ENCODE measurements around the gene CEP83.

The CEP83 gene

GRCh38 chr12:94297876-94298505 is 161.7 kb downstream of the CEP83 start:
- no peak for DNase-seq

DNA sequence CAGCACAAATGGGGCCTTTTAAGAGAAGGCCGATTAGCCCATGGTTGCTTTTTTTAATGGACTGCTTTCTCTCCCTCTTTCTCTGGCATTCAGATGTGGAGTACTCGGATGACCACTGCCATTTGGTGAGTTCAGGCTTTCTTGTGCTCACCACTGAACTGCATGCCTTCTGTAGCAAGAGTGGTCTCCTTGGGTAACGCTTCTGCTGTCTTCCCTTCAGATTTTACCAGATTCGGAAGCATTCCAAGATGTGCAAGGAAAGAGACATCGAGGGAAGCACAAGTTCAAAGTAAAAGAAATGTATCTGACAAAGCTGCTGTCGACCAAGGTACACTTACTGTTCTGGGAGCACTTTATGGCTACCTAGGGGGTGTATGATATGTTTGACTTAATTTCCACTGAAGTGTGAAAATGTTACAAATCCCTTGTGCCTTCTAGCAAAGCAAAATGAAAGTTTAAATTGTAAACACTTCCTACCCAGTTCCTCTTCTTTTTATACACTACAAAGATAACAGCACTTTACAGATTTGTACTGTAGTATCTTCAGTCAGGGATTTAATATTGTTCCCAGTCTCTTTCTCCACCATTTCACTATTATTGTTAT is 162.5 kb downstream of the CEP83 start:
- DNase-seq: no peak

DNA sequence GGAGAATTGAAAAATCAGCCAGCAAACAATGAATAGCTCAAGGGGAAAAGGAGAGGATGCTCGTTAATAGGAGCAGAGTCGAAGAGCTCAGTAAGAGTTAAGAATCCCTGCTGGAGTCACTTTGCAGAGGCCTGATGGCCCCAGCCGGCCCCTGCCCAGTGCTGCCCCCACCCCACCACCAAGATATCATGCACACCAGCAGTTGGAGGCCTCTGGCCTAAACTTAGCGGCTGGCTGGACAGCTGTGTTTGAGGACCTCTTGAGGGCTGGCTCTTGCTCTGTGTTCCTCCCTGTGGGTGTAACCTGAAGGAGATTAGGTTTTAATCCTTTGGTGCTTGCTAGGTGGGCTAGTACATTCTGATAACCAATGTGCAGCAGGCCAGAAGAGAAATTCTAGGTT is 169.3 kb downstream of the CEP83 start:
- no peak for DNase-seq

- DNase-seq: no peak
These were observed 170.0 kb downstream of the CEP83 start for GRCh38 chr12:94289461-94290312.

DNA sequence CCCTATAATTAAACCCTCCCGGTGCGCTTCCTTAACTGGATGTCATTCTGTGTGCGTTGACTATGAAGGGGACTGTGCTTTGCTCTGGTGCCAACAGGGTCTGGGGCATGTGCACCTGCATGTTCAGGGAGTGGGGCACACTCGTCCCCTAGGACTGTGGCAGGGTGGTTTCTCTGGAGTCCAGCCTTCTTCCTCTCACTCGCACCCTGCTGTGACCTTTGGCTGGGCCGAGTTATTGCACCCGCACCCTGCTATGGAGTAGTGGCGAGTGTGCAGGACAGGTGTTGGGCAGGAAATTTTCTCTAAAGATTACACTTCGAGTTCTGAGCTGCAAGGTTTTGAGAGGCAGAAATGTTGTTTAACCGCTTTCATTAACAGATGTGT is 172.4 kb downstream of the CEP83 start:
- DNase-seq: no peak

- DNase-seq: no peak
These were observed 173.0 kb downstream of the CEP83 start for GRCh38 chr12:94286583-94287244.

- DNase-seq: no peak
These were observed 173.6 kb downstream of the CEP83 start for GRCh38 chr12:94285943-94286582.

DNA sequence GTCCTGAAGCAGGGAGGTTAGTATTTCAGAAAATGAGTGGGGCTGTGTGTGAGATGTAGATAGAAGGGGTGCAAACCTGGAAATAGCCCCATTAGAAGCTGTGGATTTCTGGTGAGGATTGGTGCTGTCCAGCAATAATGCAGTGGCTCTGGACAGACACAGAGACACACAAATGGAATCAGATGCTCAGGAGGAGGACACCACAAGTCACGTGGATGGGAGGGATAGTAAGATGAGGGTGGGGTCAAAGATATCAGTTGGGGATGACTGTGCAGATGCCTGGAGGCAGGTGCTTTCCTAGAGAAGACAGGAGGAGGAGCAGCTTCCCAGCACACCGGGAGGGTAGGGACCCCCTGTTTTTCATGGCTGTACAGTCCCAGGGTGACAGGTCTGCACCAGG is 174.8 kb downstream of the CEP83 start:
- no peak for DNase-seq

- DNase-seq: no peak
These were observed 175.6 kb downstream of the CEP83 start for GRCh38 chr12:94284046-94284445.

DNA sequence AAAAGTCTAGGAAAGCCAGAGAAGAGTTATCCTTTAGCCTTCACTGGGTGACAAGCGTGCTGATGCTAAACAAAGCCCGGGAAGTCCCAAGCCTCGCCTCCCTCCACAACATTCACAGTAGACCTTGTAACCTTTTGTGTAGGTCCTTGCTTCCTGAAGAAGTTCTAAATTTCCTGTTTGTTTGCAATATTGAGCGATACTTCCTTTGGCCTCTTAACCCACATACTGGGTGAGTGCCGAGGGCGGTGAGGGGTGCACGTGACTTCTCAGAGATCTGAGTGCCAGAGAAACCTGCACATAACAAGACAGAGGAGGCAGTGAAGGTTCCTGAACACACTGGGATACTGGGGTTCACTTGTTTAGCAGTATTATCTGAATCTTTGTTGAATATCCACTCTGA is 177.0 kb downstream of the CEP83 start:
- no peak for DNase-seq

GRCh38 chr12:94280063-94280462 is 179.6 kb downstream of the CEP83 start:
- no peak for DNase-seq

- no peak for DNase-seq
These were observed 182.2 kb downstream of the CEP83 start for GRCh38 chr12:94277426-94278000.

GRCh38 chr12:94276725-94277124 is 182.9 kb downstream of the CEP83 start:
- DNase-seq: no peak

GRCh38 chr12:94273272-94273671 is 186.4 kb downstream of the CEP83 start:
- DNase-seq: no peak

GRCh38 chr12:94272280-94272679 is 187.4 kb downstream of the CEP83 start:
- no peak for DNase-seq

DNA sequence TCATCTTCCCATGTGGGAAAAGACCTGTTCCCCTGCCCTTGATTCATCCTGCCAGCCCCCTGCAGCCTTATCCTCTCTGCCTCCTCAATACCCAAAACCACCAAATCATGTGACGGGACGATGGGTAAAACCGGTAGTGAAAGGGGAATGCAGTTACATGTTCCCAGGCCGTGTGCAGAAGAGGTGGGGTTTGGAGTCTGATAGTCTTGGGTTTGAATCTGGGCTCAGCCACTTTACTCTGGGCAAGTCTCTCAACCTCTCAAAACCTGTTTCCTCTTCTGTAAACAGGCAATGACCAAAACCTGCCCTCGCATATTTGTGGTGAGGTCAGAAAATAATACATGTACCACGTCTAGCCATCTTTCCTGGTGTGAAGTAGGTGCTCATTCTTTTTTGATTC is 188.3 kb downstream of the CEP83 start:
- DNase-seq: no peak

DNA sequence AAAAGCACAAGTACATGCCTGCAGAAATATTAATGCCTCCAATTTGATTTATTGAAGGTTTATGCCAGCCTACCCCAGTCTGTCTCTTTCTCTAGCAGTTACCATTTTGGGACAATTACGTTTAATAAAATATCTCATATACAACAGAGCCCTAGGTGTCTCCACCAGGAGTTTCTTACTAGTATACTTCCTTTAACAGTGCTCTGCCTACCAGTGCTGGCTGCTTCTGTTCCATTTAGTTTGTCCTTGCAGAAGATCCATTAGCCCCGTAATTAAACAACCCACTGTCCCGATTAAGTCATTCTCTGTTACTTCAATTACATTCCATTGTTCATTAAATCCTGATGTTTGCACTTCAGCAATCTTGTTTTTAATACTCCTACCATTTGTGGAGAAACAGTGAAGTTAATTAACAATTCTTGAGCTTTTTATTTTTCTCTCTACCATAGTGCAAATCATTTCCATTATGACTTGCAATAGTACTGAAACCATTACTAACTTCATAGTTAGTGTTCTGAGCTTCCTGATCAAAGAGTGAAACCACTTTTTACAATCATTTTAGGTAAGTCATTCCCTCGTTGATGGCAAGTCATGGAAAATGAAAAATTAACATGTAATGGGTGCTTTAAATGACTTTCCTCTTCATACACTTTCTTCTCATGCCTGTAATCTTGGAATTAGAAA is 190.2 kb downstream of the CEP83 start:
- DNase-seq: no peak

DNA sequence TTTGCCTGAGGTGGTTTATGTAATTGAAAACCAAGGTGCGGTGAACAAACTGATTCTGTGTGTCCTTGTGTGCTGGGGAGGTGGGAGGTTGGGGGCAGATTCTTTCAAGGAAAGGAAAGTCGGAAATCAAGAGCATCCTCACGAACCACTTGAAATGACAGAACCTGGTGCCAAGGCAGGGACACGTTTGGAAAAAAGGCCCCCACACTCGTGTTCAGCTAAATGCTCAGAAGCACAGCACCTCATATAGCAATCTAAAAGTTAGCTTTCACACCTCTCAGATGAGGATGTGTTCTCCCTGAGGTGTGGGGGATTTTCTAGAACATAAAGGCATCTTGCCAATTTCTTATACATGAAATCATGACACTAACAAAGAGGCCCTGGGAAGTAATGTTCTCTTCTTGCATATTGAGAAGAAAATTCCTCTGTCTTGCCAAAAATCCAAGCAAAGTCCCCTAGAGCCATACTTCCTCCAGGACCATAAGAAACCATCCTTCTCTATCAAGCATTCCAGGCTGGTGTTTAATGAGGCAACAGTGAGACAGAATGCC is 191.7 kb downstream of the CEP83 start:
- DNase-seq: no peak

GRCh38 chr12:94267537-94267872 is 192.2 kb downstream of the CEP83 start:
- no peak for DNase-seq

DNA sequence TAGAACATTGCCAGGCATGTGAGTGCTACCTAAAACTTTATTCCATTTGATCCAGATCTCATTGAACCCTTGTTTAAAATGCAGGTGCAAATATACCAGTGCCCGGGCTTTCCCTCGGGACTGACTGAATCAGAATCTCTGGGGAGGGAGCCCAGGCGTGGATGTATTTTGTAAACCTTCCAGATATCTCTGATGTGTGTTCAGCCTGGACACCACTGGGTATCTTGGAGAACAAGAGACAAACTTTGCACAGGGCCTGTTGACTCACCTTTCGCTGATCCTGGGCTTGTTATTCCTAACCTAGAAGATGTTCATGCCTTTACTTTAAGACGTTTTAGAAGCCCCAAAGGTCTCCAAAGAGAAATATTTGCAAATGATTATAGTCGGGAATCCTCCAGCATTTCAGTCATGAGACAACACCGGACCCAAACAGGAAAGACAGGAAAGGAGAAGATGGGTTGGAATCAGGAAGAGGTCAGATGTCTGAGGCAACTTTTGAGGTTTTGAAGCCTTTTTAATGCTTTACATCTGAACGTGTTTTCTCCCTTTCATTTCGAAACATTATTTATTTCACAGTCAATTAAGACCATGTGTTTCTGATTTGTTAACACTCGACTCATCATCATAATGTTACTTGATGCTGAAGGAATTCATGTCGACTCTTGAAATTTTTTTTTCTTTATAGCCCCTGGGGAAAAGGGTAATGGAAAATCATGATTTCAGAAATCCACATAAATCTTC is 192.7 kb downstream of the CEP83 start:
- DNase-seq: no peak

Measured in NCI-H1694 (cell line).